Measurements from ENCODE around the gene DIP2C.

GRCh38 chr10:686155-686931, 3.1 kb downstream of the DIP2C start:
- TF ChIP-seq ZNF384 (IDR thresholded peaks at IDR 0.05) (no peak), ELF4 (IDR thresholded peaks at IDR 0.05) (no peak), SUZ12 (IDR thresholded peaks at IDR 0.05) (no peak)

Data from HEK293T (cell line).